H9 (cell line): ENCODE results near the gene MAPK6. TPM values are rescaled to one million over a fixed set of nuclear protein-coding genes. Genes with fewer than 3 reads are reported as not detected.

Experiments
- DNase-seq: peaks from one replicate; pipeline ENCODE4 v3.0.0-alpha.2; 2017
- H2AFZ ChIP-seq: one replicate; pipeline ENCODE4 v1.6.1; 2013; ENCODE audit warnings: mild to moderate bottlenecking, low read length, control low read depth, moderate library complexity
- H2AK5ac ChIP-seq: 2 replicates; pipeline ENCODE4 v1.6.1; 2013; ENCODE audit warnings: low read length, control low read depth, mixed read lengths; ENCODE audit not compliant: insufficient read length
- H2BK120ac ChIP-seq: one replicate; pipeline ENCODE4 v1.6.1; 2013; ENCODE audit warnings: low read depth, mild to moderate bottlenecking, low read length, control low read depth, inconsistent platforms; ENCODE audit not compliant: poor library complexity, severe bottlenecking
- H2BK12ac ChIP-seq: 2 replicates; pipeline ENCODE4 v1.6.1; 2013; ENCODE audit warnings: low read length, control low read depth, mixed read lengths, low read depth; ENCODE audit not compliant: insufficient read length
- H2BK15ac ChIP-seq: 2 replicates; pipeline ENCODE4 v1.6.1; 2013; ENCODE audit warnings: low read depth, low read length, control low read depth
- H2BK20ac ChIP-seq: one replicate; pipeline ENCODE4 v1.6.1; 2013; ENCODE audit warnings: low read depth, mild to moderate bottlenecking, low read length, control low read depth, inconsistent platforms; ENCODE audit not compliant: poor library complexity, severe bottlenecking
- H2BK5ac ChIP-seq: 2 replicates; pipeline ENCODE4 v1.6.1; 2013; ENCODE audit warnings: low read length, control low read depth, mixed read lengths; ENCODE audit not compliant: insufficient read length
- H3K14ac ChIP-seq: 2 replicates; pipeline ENCODE4 v1.6.1; 2013; ENCODE audit warnings: low read length, control low read depth; ENCODE audit not compliant: insufficient read depth
- H3K18ac ChIP-seq: 2 replicates; pipeline ENCODE4 v1.6.1; 2013; ENCODE audit warnings: low read depth, mild to moderate bottlenecking, mixed read lengths, low read length, control low read depth; ENCODE audit not compliant: insufficient read length
- H3K23ac ChIP-seq: 2 replicates; pipeline ENCODE4 v1.6.1; 2013; ENCODE audit warnings: low read length, control low read depth, mixed read lengths, low read depth; ENCODE audit not compliant: insufficient read length
- H3K23me2 ChIP-seq: 2 replicates; pipeline ENCODE4 v1.6.1; 2013; ENCODE audit warnings: low read depth, mild to moderate bottlenecking, mixed read lengths, low read length, control low read depth; ENCODE audit not compliant: insufficient read length, poor library complexity, severe bottlenecking
- H3K27ac ChIP-seq: 2 replicates; pipeline ENCODE4 v1.5.1; 2013; ENCODE audit warnings: low read length, control low read depth, mixed read lengths, low read depth; ENCODE audit not compliant: insufficient read length
- H3K27me3 ChIP-seq: 2 replicates; pipeline ENCODE4 v1.6.1; 2013; ENCODE audit warnings: low read length, control low read depth, inconsistent platforms; ENCODE audit not compliant: insufficient read depth
- H3K4ac ChIP-seq: 2 replicates; pipeline ENCODE4 v1.6.1; 2013; ENCODE audit warnings: low read depth, mild to moderate bottlenecking, control low read depth, inconsistent platforms, low read length, moderate library complexity
- H3K4me1 ChIP-seq: 2 replicates; pipeline ENCODE4 v1.6.1; 2013; ENCODE audit warnings: low read length, control low read depth, inconsistent platforms; ENCODE audit not compliant: insufficient read depth
- H3K4me2 ChIP-seq: 2 replicates; pipeline ENCODE4 v1.6.1; 2013; ENCODE audit warnings: low read length, control low read depth, mixed read lengths; ENCODE audit not compliant: insufficient read length, insufficient read depth
- H3K56ac ChIP-seq: 2 replicates; pipeline ENCODE4 v1.6.1; 2013; ENCODE audit warnings: low read depth, mild to moderate bottlenecking, mixed read lengths, low read length, control low read depth; ENCODE audit not compliant: insufficient read length
- H3K79me1 ChIP-seq: 2 replicates; pipeline ENCODE4 v1.6.1; 2013; ENCODE audit warnings: low read depth, mild to moderate bottlenecking, moderate library complexity, low read length, control low read depth, inconsistent platforms; ENCODE audit not compliant: insufficient read depth, poor library complexity, severe bottlenecking
- H3K79me2 ChIP-seq: 2 replicates; pipeline ENCODE4 v1.6.1; 2013; ENCODE audit warnings: low read length, control low read depth, inconsistent platforms; ENCODE audit not compliant: insufficient read depth
- H3K9ac ChIP-seq: 2 replicates; pipeline ENCODE4 v1.6.1; 2013; ENCODE audit warnings: low read length, control low read depth, mixed read lengths; ENCODE audit not compliant: insufficient read length; ENCODE audit errors: extremely low read depth
- H3K9me3 ChIP-seq: one replicate; pipeline ENCODE4 v1.6.1; 2013; ENCODE audit warnings: low read depth, low read length, inconsistent platforms; ENCODE audit not compliant: control insufficient read depth
- H3T11ph ChIP-seq: one replicate; pipeline ENCODE4 v1.6.1; 2013; ENCODE audit warnings: mild to moderate bottlenecking, low read length, control low read depth, inconsistent platforms
- H4K20me1 ChIP-seq: one replicate; pipeline ENCODE4 v1.6.1; 2013; ENCODE audit not compliant: control insufficient read depth, insufficient read length, insufficient read depth
- H4K5ac ChIP-seq: 2 replicates; pipeline ENCODE4 v1.6.1; 2013; ENCODE audit warnings: low read depth, mild to moderate bottlenecking, mixed read lengths, low read length, control low read depth; ENCODE audit not compliant: insufficient read length
- H4K8ac ChIP-seq: replicated peaks from 2 replicates; pipeline ENCODE4 v1.6.1; 2013; ENCODE audit warnings: low read length, control low read depth, mixed read lengths, low read depth; ENCODE audit not compliant: insufficient read length
- H4K91ac ChIP-seq: 2 replicates; pipeline ENCODE4 v1.6.1; 2013; ENCODE audit warnings: low read depth, mild to moderate bottlenecking, moderate library complexity, mixed read lengths, low read length, control low read depth; ENCODE audit not compliant: insufficient read length
- H3K27ac Mint-ChIP-seq, 3 experiments: 2 replicates in 2 of 3; 3 replicates in 1 of 3; pipeline ENCODE4 v1.8.0; 2020 to 2021; ENCODE audit warnings: mixed read lengths in 3 of 3, mild to moderate bottlenecking in 1 of 3, moderate library complexity in 1 of 3
- H3K27me3 Mint-ChIP-seq: 2 replicates; pipeline ENCODE4 v1.8.0; 2021; ENCODE audit warnings: low read depth, mild to moderate bottlenecking, moderate library complexity, mixed read lengths
- H3K36me3 Mint-ChIP-seq, 3 experiments: 2 replicates in 2 of 3; 3 replicates in 1 of 3; pipeline ENCODE4 v1.8.0; 2020 to 2021; ENCODE audit warnings: low read depth in 3 of 3, mixed read lengths in 3 of 3; ENCODE audit not compliant: insufficient read depth in 1 of 3
- H3K4me1 Mint-ChIP-seq, 2 experiments: 2 replicates each; pipeline ENCODE4 v1.8.0; 2020; ENCODE audit warnings: mixed read lengths in 2 of 2
- H3K4me3 Mint-ChIP-seq, 2 experiments: 2 replicates in 1 of 2; 3 replicates in 1 of 2; pipeline ENCODE4 v1.8.0; 2020 to 2021; ENCODE audit warnings: mild to moderate bottlenecking in 2 of 2, mixed read lengths in 2 of 2, moderate library complexity in 1 of 2
- H3K9me3 Mint-ChIP-seq, 2 experiments: 2 replicates in 1 of 2; 3 replicates in 1 of 2; pipeline ENCODE4 v1.8.0; 2020; ENCODE audit warnings: mild to moderate bottlenecking in 2 of 2, mixed read lengths in 2 of 2, moderate library complexity in 1 of 2
- CTCF ChIP-seq: fragments of 200-600 bp; sonication (generic); conservative IDR thresholded peaks from 3 replicates; pipeline ENCODE4 v1.8.0; 2021; ENCODE audit warnings: antibody characterized with exemption, mild to moderate bottlenecking
- WGBS: extraction: QIAGEN DNeasy Blood & Tissue Kit; methylation state at CpG from one replicate; pipeline ENCODE4 v1.1.7; 2013; ENCODE audit warnings: missing lambda C conversion rate, low lambda C conversion rate, mixed read lengths; ENCODE audit not compliant: insufficient read length; ENCODE audit errors: extremely low coverage; 5-methylcytosine and 5-hydroxymethylcytosine counted together
- total RNA-seq: library from RNA; stranded (reverse); gene quantifications from 2 replicates; pipeline ENCODE4 v1.2.1, GENCODE V29; 2021

The MAPK6 gene
- total RNA-seq, 1 experiment from 2014 or later = 88.6 TPM

GRCh38 chr15:52019394-52020220, 588 bp downstream of the MAPK6 start:
- Histone ChIP-seq H3K27me3 (no peaks in the 10 kb centered on the region), H3K79me2 (peaks cover 27% of the 10 kb centered on the region; the same call in 1 of the 2 replicates), H3K23me2 (peaks cover 6% of the 10 kb centered on the region), H4K8ac (no peak overlapping the region), H3K9ac (peak overlapping the region; percentile 94), H3K4ac (peak overlapping the region; percentile 73; the same call in 1 of the 2 replicates), H2BK15ac (no peak overlapping the region), H3K4me1 (no peaks in the 10 kb centered on the region; the same call in 1 of the 2 replicates), H3K79me1 (no peaks in the 10 kb centered on the region), H3K4me2 (peak overlapping the region; percentile 99), H3K56ac (peak overlapping the region; percentile 91), H2BK12ac (no peak overlapping the region), H3K27ac (peak overlapping the region; percentile 71), H2BK120ac (peak overlapping the region; percentile 85), H3K9me3 (no peaks in the 10 kb centered on the region), H2AFZ (no peak overlapping the region), H2BK5ac (peak overlapping the region; percentile 69), H4K20me1 (no peaks in the 10 kb centered on the region), H2BK20ac (no peak overlapping the region), H2AK5ac (no peak overlapping the region), H4K5ac (peak overlapping the region; percentile 81), H3K14ac (peak overlapping the region; percentile 98), H3K18ac (peak overlapping the region; percentile 93), H3K23ac (no peak overlapping the region), H4K91ac (no peak overlapping the region), H3T11ph (no peak overlapping the region)
- peak; percentile 59 for DNase-seq
- TF ChIP-seq CTCF = no peak
- WGBS = no CpG with 5 or more reads among the region's 100 CpGs
- H3K27ac Mint-ChIP-seq = peak overlapping the region; percentile 98 to 99 (median 99)
- H3K36me3 Mint-ChIP-seq = peaks cover 0 to 10% (median 0%) of the 10 kb centered on the region in 3 experiments; a peak in 4 of 7 replicates
- H3K4me1 Mint-ChIP-seq = peaks cover 38 to 52% of the 10 kb centered on the region in 2 experiments
- H3K9me3 Mint-ChIP-seq = peaks cover 4 to 5% of the 10 kb centered on the region in 2 experiments; a peak in 2 of 5 replicates
- peaks cover 1% of the 10 kb centered on the region; the same call in 1 of the 2 replicates for H3K27me3 Mint-ChIP-seq
- H3K4me3 Mint-ChIP-seq = peak overlapping the region; percentile 91 to 94
